Inflammatory macrophage treated with lipopolysaccharide for 4 hours (primary cell): ENCODE results near the gene DRGX.

Experiments used
- DNase-seq: peaks from one replicate; pipeline ENCODE4 v3.0.0-alpha.2; 2020

The DRGX gene

GRCh38 chr10:49381111-49381900, 14.6 kb downstream of the DRGX start:
- DNase-seq = no peak

GRCh38 chr10:49379596-49380410, 16.1 kb downstream of the DRGX start:
- peak; percentile 18 for DNase-seq

- no peak for DNase-seq
Measured at GRCh38 chr10:49377256-49377655, 18.6 kb downstream of the DRGX start.

- DNase-seq = no peak
Measured at GRCh38 chr10:49375611-49376010, 20.3 kb downstream of the DRGX start.

- no peak for DNase-seq
Measured at GRCh38 chr10:49374740-49375139, 21.1 kb downstream of the DRGX start.

GRCh38 chr10:49373361-49373760, 22.5 kb downstream of the DRGX start:
- DNase-seq = peak; percentile 51

GRCh38 chr10:49371967-49372366, 23.9 kb downstream of the DRGX start:
- DNase-seq = peak; percentile 89

GRCh38 chr10:49370326-49371100, 25.4 kb downstream of the DRGX start:
- no peak for DNase-seq

GRCh38 chr10:49369216-49370162, 26.4 kb downstream of the DRGX start:
- DNase-seq = peak; percentile 46

- DNase-seq = no peak
Measured at GRCh38 chr10:49368256-49368655, 27.6 kb downstream of the DRGX start.

GRCh38 chr10:49367600-49367999, 28.3 kb downstream of the DRGX start:
- DNase-seq = no peak

- no peak for DNase-seq
Measured at GRCh38 chr10:49366460-49366859, 29.4 kb downstream of the DRGX start.

GRCh38 chr10:49365675-49366415, 30.0 kb downstream of the DRGX start:
- DNase-seq = no peak

GRCh38 chr10:49365275-49365674, 30.6 kb downstream of the DRGX start:
- DNase-seq = no peak

- DNase-seq = no peak
Measured at GRCh38 chr10:49364747-49365146, 31.1 kb downstream of the DRGX start.

- DNase-seq = no peak
Measured at GRCh38 chr10:49364051-49364450, 31.8 kb downstream of the DRGX start.

GRCh38 chr10:49363309-49364031, 32.4 kb downstream of the DRGX start:
- DNase-seq = no peak

GRCh38 chr10:49362596-49363260, 33.2 kb downstream of the DRGX start:
- peak; percentile 98 for DNase-seq

- peak; percentile 18 for DNase-seq
Measured at GRCh38 chr10:49361735-49362568, 33.9 kb downstream of the DRGX start.
